HCT116 (cell line): ENCODE data around the gene OR2H1. TPM values are rescaled to one million over a fixed set of nuclear protein-coding genes. Genes with fewer than 3 reads are reported as not detected.

Experiments used
- ATAC-seq: fragments of 200-7000 bp; cut with Tn5 transposase; 2 replicates; pipeline ENCODE4 v1.9.1; 2020; ENCODE audit warnings: mild to moderate bottlenecking, moderate library complexity
- BruUV-seq: library from RNA; stranded (reverse); fragments of 400-500 nt; replicated peaks from 2 replicates; lab custom pipeline; 2021; lab: Mats Ljungman, UMichigan
- CTCF ChIA-PET: fragments of 300-600 bp; sonication (Branson Sonifier 250); formaldehyde crosslinking; loops from one replicate; lab custom pipeline; 2021; ENCODE audit warnings: antibody characterized with exemption; lab: Charles Lee
- POLR2A ChIA-PET: fragments of 300-600, 350-600 bp; sonication (Branson Sonifier 250); formaldehyde crosslinking; loops from one replicate; lab custom pipeline; 2021; ENCODE audit warnings: antibody characterized with exemption; lab: Charles Lee
- RAD21 ChIA-PET, 2 experiments: fragments of 300-600 bp; sonication (Branson Sonifier 250); formaldehyde crosslinking; loops; one replicate each; lab custom pipeline; 2023; ENCODE audit warnings: low total read pairs in 2 of 2; ENCODE audit not compliant: uncharacterized antibody in 2 of 2, unreplicated experiment in 2 of 2, low non-redundant PET in 1 of 2; lab: Charles Lee
- DNase-seq: peaks from one replicate; pipeline ENCODE4 v3.0.0-alpha.2; 2010; ENCODE audit warnings: low read depth, low spot score
- H2AFZ ChIP-seq: fragments of 200-600 bp; shearing (Covaris generic), sonication (generic); 2 replicates; pipeline ENCODE4 v1.6.1; 2017; ENCODE audit warnings: low read depth, mixed run types, mixed read lengths, antibody characterized with exemption, low read length; ENCODE audit not compliant: poor library complexity, severe bottlenecking
- H3K27ac ChIP-seq: 2 replicates; pipeline ENCODE4 v1.5.1; 2012; ENCODE audit warnings: low read depth, low read length
- H3K27me3 ChIP-seq: fragments of 200-600 bp; sonication (generic); 2 replicates; pipeline ENCODE4 v1.6.1; 2016; ENCODE audit warnings: mixed run types, low read length, mixed read lengths; ENCODE audit not compliant: insufficient read depth
- H3K36me3 ChIP-seq, 2 experiments: fragments of 200-500 bp in 1 of 2; fragments of 200-600 bp in 1 of 2; sonication (Bioruptor generic) in 1 of 2; sonication (generic) in 1 of 2; 2 replicates each; pipeline versions ENCODE4 v1.5.1 to v1.6.1; 2014 to 2016; ENCODE audit warnings: low read length in 2 of 2, inconsistent platforms in 1 of 2, mixed read lengths in 1 of 2, mixed run types in 1 of 2; ENCODE audit not compliant: insufficient read depth in 2 of 2, control insufficient read depth in 1 of 2
- H3K4me1 ChIP-seq, 2 experiments: fragments of 200-600 bp in 1 of 2; sonication (generic) in 1 of 2; 2 replicates each; pipeline versions ENCODE4 v1.5.1 to v1.6.1; 2012 to 2017; ENCODE audit warnings: low read length in 2 of 2, inconsistent platforms in 1 of 2, mild to moderate bottlenecking in 1 of 2, mixed read lengths in 1 of 2, mixed run types in 1 of 2, moderate library complexity in 1 of 2; ENCODE audit not compliant: insufficient read depth in 2 of 2, control insufficient read depth in 1 of 2
- H3K4me2 ChIP-seq: fragments of 200-600 bp; sonication (generic); 2 replicates; pipeline ENCODE4 v1.6.1; 2017; ENCODE audit warnings: mixed run types, low read length, mixed read lengths
- H3K4me3 ChIP-seq, 2 experiments: fragments of 200-600 bp in 1 of 2; sonication (generic) in 1 of 2; replicated peaks in 1 of 2; 2 replicates each; pipeline ENCODE4 v1.5.1; 2011 to 2016; ENCODE audit warnings: low read length in 2 of 2, control low read depth in 1 of 2, low read depth in 1 of 2, mild to moderate bottlenecking in 1 of 2, mixed read lengths in 1 of 2, mixed run types in 1 of 2
- H3K79me2 ChIP-seq: fragments of 200-600 bp; sonication (generic); 2 replicates; pipeline ENCODE4 v1.6.1; 2017; ENCODE audit warnings: mild to moderate bottlenecking, mixed run types, low read length, moderate library complexity, mixed read lengths; ENCODE audit not compliant: insufficient read depth
- H3K9ac ChIP-seq: fragments of 200-600 bp; sonication (generic); 2 replicates; pipeline ENCODE4 v1.6.1; 2016; ENCODE audit warnings: low read length, mixed read lengths
- H3K9me2 ChIP-seq: fragments of 200-600 bp; sonication (generic), shearing (Covaris generic); 2 replicates; pipeline ENCODE4 v1.6.1; 2017; ENCODE audit warnings: mixed run types, mild to moderate bottlenecking, moderate library complexity; ENCODE audit not compliant: insufficient read depth
- H3K9me3 ChIP-seq, 2 experiments: fragments of 200-500 bp in 1 of 2; fragments of 200-600 bp in 1 of 2; sonication (Bioruptor generic) in 1 of 2; sonication (generic) in 1 of 2; 2 replicates each; pipeline ENCODE4 v1.6.1; 2014 to 2017; ENCODE audit warnings: low read length in 2 of 2, mixed read lengths in 2 of 2, inconsistent platforms in 1 of 2, low read depth in 1 of 2, mild to moderate bottlenecking in 1 of 2, mixed run types in 1 of 2, moderate library complexity in 1 of 2; ENCODE audit not compliant: control insufficient read depth in 1 of 2, insufficient read depth in 1 of 2
- H4K20me1 ChIP-seq: fragments of 200-600 bp; sonication (generic), shearing (Covaris generic); 2 replicates; pipeline ENCODE4 v1.6.1; 2017; ENCODE audit warnings: mixed run types, mild to moderate bottlenecking, moderate library complexity; ENCODE audit not compliant: insufficient read depth
- CEBPB ChIP-seq: IDR thresholded peaks from 2 replicates; pipeline ENCODE4 v1.6.1; 2012; ENCODE audit warnings: low read depth
- CTCF ChIP-seq, 3 experiments: fragments of 200-600 bp in 1 of 3; sonication (generic) in 1 of 3; IDR thresholded peaks in 2 of 3; conservative IDR thresholded peaks in 1 of 3; 2 replicates each; pipeline ENCODE4 v1.5.1; 2012 to 2017; ENCODE audit warnings: low read depth in 2 of 3, low read length in 2 of 3, antibody characterized with exemption in 1 of 3, borderline replicate concordance in 1 of 3, control low read depth in 1 of 3, mild to moderate bottlenecking in 1 of 3, mixed read lengths in 1 of 3, mixed run types in 1 of 3, moderate library complexity in 1 of 3; ENCODE audit not compliant: insufficient read depth in 1 of 3
- EZH2 ChIP-seq: fragments of 200-600 bp; sonication (generic); IDR thresholded peaks from 2 replicates; pipeline ENCODE4 v1.6.1; 2017; ENCODE audit warnings: antibody characterized with exemption, mixed run types
- EZH2phosphoT487 ChIP-seq: fragments of 200-600 bp; IDR thresholded peaks from 2 replicates; pipeline ENCODE4 v1.6.1; 2018; ENCODE audit warnings: antibody characterized with exemption, borderline replicate concordance
- FOSL1 ChIP-seq: IDR thresholded peaks from 2 replicates; pipeline ENCODE4 v1.6.1; 2012; ENCODE audit warnings: low read depth
- MAX ChIP-seq: IDR thresholded peaks from 2 replicates; pipeline ENCODE4 v1.6.1; 2012
- POLR2AphosphoS5 ChIP-seq: IDR thresholded peaks from 2 replicates; pipeline ENCODE4 v1.6.1; 2011; ENCODE audit warnings: mild to moderate bottlenecking, low read depth, low read length, moderate library complexity
- RAD21 ChIP-seq: IDR thresholded peaks from 2 replicates; pipeline ENCODE4 v1.6.1; 2012; ENCODE audit warnings: low read depth, mild to moderate bottlenecking
- SRF ChIP-seq: IDR thresholded peaks from 2 replicates; pipeline ENCODE4 v1.6.1; 2012; ENCODE audit warnings: low read depth
- TCF7L2 ChIP-seq: IDR thresholded peaks from 2 replicates; pipeline ENCODE4 v1.7.0; 2011; ENCODE audit warnings: borderline replicate concordance, inconsistent platforms; ENCODE audit not compliant: insufficient read depth, insufficient read length; ENCODE audit errors: extremely low read depth
- intact Hi-C: fragments of 100-400 bp; cut with micrococcal nuclease; formaldehyde crosslinking; loops from 2 replicates; pipeline ENCODE4 v1.10.0; 2022
- total RNA-seq: library from RNA; stranded (reverse); gene quantifications from one replicate; pipeline ENCODE4 v1.2.1, GENCODE V29; 2021; ENCODE audit not compliant: unreplicated experiment
- TF ChIP-seq, protein P1 (sequence below): IDR thresholded peaks from 2 replicates; pipeline ENCODE4 v1.6.1; 2012
- TF ChIP-seq, protein P2 (sequence below): IDR thresholded peaks from 2 replicates; pipeline ENCODE4 v1.6.1; 2011; ENCODE audit warnings: mild to moderate bottlenecking, low read length, moderate library complexity; ENCODE audit not compliant: insufficient replicate concordance; ENCODE audit errors: extremely low read depth

Gene OR2H1
- total RNA-seq, 1 experiment from 2014 or later, result not detected

DNA sequence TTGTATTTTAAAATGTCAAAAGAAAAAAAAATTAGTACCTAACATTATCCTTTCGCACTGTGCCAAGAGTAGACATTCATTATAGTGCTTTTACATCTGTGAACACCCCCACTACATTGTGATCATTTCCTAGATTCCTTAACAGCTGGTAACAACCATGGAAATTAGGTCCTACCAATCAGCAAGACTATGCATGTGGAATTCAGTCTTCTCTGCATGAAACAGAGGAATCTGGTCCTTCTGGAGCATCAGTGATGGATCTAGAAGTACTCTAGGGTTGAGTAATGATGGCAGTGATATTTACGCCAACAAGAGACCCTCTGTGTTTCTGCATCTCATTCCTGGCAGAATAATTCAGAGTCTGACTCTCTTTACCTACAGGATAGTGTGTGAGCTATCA lies 32.8 kb upstream of the OR2H1 start:
- no peak overlapping the region for H2AFZ ChIP-seq
- no peaks in the 10 kb centered on the region for H3K27me3 ChIP-seq
- ChIA-PET RAD21 (no interaction called here), POLR2A (no interaction called here)
- no peaks in the 10 kb centered on the region for H3K9me2 ChIP-seq
- no peak for ATAC-seq
- no peak overlapping the region for H3K9ac ChIP-seq
- no peaks in the 10 kb centered on the region for H3K79me2 ChIP-seq
- no peaks in the 10 kb centered on the region for H3K36me3 ChIP-seq
- BruUV-seq, result no TSS peak
- H3K4me2 ChIP-seq, result no peak overlapping the region
- intact Hi-C loops, result no loop called here
- no peaks in the 10 kb centered on the region for H4K20me1 ChIP-seq
- H3K4me3 ChIP-seq, result no peak overlapping the region
- no peak for TF ChIP-seq CTCF (IDR thresholded peaks at IDR 0.05 in 2 of 3, conservative IDR thresholded peaks at IDR 0.05 in 1 of 3; ENCODE audit: borderline replicate concordance in 1 of 3, insufficient read depth in 1 of 3, low read depth in 2 of 3, low read length in 2 of 3)
- no peak for TF ChIP-seq FOSL1
- TF ChIP-seq EZH2, result no peak
- TF ChIP-seq, protein P1, sequence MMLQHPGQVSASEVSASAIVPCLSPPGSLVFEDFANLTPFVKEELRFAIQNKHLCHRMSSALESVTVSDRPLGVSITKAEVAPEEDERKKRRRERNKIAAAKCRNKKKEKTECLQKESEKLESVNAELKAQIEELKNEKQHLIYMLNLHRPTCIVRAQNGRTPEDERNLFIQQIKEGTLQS, result no peak
- TF ChIP-seq MAX, result no peak
- no peak for TF ChIP-seq CEBPB
- no peak for TF ChIP-seq RAD21
- TF ChIP-seq EZH2phosphoT487, result no peak
- TF ChIP-seq POLR2AphosphoS5, result no peak
- TF ChIP-seq TCF7L2, result no peak
- no peak for TF ChIP-seq SRF
- TF ChIP-seq, protein P2, sequence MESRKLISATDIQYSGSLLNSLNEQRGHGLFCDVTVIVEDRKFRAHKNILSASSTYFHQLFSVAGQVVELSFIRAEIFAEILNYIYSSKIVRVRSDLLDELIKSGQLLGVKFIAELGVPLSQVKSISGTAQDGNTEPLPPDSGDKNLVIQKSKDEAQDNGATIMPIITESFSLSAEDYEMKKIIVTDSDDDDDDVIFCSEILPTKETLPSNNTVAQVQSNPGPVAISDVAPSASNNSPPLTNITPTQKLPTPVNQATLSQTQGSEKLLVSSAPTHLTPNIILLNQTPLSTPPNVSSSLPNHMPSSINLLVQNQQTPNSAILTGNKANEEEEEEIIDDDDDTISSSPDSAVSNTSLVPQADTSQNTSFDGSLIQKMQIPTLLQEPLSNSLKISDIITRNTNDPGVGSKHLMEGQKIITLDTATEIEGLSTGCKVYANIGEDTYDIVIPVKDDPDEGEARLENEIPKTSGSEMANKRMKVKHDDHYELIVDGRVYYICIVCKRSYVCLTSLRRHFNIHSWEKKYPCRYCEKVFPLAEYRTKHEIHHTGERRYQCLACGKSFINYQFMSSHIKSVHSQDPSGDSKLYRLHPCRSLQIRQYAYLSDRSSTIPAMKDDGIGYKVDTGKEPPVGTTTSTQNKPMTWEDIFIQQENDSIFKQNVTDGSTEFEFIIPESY, result no peak
- TF ChIP-seq, all 23 proteins: peak for 0
- H3K27ac ChIP-seq, result no peak overlapping the region
- H3K9me3 ChIP-seq, result no peaks in the 10 kb centered on the region
- H3K4me1 ChIP-seq, result no peaks in the 10 kb centered on the region
- no peak for DNase-seq
- CTCF ChIA-PET, result no interaction called here
